ENCODE measurements around the gene PRPSAP1.
"Not testable (repeated sequence)": the region's sequence is repeated elsewhere in the genome, so short reads cannot be mapped to it uniquely, and the experiment has no call there.

Gene PRPSAP1

GRCh38 chr17:76273445-76274111, 80.1 kb downstream of the PRPSAP1 start:
- peak overlapping the region; percentile 91 for H3K4me3 Mint-ChIP-seq
- no peaks in the 10 kb centered on the region for H3K9me3 Mint-ChIP-seq
- peaks cover 23% of the 10 kb centered on the region for H3K36me3 Mint-ChIP-seq (ENCODE audit: low read depth)
- no peaks in the 10 kb centered on the region for H3K27me3 Mint-ChIP-seq
- H3K27ac Mint-ChIP-seq: peak overlapping the region; percentile 95
- peaks cover 79% of the 10 kb centered on the region for H3K4me1 Mint-ChIP-seq (ENCODE audit: low read depth)

DNA sequence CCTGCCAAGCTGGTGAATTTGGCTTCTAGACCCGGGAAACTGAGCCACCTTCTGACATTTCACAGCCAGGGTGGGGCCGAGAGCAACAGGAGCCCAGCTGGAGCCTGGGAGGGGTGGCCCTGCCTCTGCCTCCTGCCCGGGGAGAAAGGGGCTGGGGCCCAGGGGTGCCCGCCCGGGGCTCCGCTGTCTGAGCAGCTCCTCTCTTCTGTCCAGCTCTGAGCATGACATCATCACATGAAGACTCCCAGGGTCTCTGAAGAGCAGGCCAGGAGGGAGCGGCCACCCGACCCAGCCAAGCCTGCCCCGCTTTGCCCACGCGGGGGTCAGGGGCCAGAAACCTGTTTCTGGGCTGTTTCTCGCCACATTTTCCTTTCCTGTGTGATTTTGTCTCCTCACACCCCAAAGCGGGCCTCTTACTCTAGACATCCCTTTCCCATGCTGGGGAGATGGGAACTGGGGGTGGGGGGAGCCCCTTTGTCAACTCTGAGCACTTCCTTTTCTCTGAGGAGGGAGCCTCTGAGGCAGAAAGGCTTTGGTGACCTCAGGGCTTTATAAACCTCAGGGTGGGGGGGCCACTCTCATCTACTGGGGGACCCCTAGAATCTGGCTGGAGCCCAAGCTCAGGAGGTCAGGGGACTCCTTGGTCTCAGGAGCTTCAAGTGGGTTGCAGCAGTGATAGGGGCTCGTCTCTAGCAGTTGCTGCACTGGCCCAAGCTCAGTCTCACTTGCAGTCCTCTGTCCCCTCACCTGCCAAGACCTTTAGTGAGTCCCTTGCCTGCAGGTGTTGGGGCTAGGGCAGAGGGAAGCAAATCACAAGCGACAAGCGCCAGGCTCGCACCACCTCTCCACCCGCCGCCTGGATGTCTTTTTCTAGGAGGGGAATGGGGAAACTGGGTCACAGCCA, 80.9 kb downstream of the PRPSAP1 start:
- peak overlapping the region; percentile 91 for H3K4me3 Mint-ChIP-seq
- no peaks in the 10 kb centered on the region for H3K9me3 Mint-ChIP-seq
- H3K36me3 Mint-ChIP-seq (ENCODE audit: low read depth): peaks cover 29% of the 10 kb centered on the region
- peak overlapping the region; percentile 95 for H3K27ac Mint-ChIP-seq
- H3K4me1 Mint-ChIP-seq (ENCODE audit: low read depth): peaks cover 87% of the 10 kb centered on the region
- no peaks in the 10 kb centered on the region for H3K27me3 Mint-ChIP-seq

DNA sequence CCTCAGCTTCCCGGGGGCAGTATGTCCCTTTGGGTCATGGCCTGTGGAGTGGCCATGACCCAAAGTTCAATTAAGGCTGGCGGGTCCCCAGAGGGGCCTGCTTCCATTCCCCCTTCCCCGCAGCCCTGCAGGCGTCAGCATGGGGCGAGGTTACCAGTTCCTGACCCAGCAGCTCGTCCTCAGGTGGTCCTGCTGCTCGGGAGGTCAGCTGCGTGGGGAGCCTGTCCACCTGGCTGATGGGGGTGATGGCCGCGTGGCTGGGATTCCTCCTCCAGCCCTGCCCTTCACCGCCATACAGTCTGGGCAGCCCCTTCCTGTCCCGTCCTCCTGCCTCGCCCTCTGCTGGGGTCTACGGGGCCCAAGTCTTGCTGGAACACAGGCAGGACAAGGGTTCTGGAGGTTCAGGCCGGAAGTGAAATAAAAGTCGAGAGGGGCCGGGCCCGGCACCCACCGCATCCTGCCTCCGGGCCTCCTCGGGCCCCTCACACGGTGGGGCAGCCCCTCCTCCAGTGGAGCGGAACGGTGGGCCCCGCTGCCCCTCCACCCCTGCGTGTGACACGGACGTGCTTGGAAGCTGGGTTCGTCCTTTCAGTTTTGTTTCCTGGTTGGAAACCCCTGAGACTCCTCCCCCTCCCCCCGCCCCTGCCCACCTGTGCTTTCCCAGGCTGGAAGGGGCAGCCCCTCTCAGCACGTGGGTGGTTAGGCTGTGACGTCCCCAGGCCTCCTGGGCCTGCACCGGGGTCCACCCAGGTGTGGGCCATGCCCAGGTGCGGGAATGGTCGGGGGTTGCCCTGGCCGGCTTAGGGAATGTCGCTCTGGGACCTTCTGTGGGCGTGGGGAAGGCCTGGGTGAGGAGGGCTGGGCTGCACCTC, 81.8 kb downstream of the PRPSAP1 start:
- H3K27me3 Mint-ChIP-seq: no peaks in the 10 kb centered on the region
- H3K4me3 Mint-ChIP-seq: peak overlapping the region; percentile 91
- H3K36me3 Mint-ChIP-seq (ENCODE audit: low read depth): peaks cover 35% of the 10 kb centered on the region
- peaks cover 81% of the 10 kb centered on the region for H3K4me1 Mint-ChIP-seq (ENCODE audit: low read depth)
- peak overlapping the region; percentile 95 for H3K27ac Mint-ChIP-seq
- no peaks in the 10 kb centered on the region for H3K9me3 Mint-ChIP-seq

DNA sequence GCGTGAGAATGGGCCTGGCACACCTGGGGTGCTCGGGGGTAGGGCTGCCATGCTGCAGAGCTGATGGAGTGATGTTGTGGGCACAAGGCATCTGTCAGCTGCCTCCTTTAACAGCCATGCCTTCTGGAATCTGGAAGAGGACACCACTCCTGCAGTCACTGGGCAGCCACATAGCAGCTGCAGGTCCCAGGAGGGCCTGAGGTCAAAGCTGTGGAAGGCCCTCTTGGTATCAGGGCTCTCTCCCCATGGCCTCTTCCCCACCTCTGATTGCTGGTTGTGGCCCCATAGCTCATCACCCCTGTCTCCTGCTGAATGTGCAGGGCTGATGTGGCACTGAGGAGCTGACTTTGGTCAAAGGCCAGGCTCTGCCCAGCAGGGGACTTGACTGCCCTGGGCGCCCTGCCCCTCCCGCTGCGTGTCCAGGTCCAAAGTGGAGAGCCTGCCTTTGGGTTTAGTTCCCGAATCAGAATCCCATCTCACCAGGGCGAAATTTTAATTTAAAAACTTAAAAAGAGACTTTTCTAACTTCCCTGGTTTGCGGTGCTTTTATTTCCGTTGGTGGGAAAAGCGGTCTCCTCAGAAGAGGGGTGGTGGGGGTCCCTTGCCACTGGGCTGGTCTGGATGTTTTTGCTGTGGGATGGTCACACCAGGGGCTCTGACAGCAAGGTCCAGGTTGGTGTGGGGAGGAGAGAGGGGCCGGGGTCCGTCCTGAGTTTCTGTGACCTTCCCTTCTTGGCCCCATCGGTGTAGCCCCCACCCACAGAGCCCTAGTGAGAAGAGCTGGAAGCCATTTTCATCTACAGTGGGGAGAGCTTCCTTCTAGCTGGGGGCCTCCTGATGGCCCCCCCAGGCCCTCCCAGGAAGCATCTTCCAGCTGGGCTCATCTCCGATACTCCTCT, 82.7 kb downstream of the PRPSAP1 start:
- H3K4me1 Mint-ChIP-seq (ENCODE audit: low read depth): peaks cover 72% of the 10 kb centered on the region
- H3K36me3 Mint-ChIP-seq (ENCODE audit: low read depth): peaks cover 43% of the 10 kb centered on the region
- H3K9me3 Mint-ChIP-seq: no peaks in the 10 kb centered on the region
- no peaks in the 10 kb centered on the region for H3K27me3 Mint-ChIP-seq
- peak overlapping the region; percentile 95 for H3K27ac Mint-ChIP-seq
- peak overlapping the region; percentile 91 for H3K4me3 Mint-ChIP-seq

DNA sequence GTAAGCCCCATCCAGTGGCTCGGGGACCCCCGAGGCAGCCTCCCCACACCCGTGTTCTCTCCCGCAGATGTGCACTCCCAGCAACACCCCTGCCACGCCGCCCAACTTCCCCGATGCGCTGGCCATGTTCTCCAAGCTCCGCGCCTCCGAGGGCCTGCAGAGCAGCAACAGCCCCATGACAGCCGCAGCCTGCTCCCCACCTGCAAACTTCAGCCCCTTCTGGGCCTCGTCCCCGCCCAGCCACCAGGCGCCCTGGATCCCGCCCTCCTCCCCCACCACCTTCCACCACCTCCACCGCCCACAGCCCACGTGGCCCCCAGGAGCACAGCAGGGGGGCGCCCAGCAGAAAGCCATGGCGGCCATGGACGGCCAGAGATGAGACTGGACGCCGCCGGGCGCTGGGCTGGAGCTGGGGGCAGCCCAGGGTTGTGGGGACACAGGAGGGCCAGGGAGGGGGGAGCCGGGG, 83.6 kb downstream of the PRPSAP1 start:
- Mint-ChIP-seq H3K27me3 (no peaks in the 10 kb centered on the region), H3K27ac (peak overlapping the region; percentile 98), H3K9me3 (no peaks in the 10 kb centered on the region), H3K4me3 (peak overlapping the region; percentile 91), H3K36me3 (ENCODE audit: low read depth) (peaks cover 43% of the 10 kb centered on the region), H3K4me1 (ENCODE audit: low read depth) (peaks cover 66% of the 10 kb centered on the region)

DNA sequence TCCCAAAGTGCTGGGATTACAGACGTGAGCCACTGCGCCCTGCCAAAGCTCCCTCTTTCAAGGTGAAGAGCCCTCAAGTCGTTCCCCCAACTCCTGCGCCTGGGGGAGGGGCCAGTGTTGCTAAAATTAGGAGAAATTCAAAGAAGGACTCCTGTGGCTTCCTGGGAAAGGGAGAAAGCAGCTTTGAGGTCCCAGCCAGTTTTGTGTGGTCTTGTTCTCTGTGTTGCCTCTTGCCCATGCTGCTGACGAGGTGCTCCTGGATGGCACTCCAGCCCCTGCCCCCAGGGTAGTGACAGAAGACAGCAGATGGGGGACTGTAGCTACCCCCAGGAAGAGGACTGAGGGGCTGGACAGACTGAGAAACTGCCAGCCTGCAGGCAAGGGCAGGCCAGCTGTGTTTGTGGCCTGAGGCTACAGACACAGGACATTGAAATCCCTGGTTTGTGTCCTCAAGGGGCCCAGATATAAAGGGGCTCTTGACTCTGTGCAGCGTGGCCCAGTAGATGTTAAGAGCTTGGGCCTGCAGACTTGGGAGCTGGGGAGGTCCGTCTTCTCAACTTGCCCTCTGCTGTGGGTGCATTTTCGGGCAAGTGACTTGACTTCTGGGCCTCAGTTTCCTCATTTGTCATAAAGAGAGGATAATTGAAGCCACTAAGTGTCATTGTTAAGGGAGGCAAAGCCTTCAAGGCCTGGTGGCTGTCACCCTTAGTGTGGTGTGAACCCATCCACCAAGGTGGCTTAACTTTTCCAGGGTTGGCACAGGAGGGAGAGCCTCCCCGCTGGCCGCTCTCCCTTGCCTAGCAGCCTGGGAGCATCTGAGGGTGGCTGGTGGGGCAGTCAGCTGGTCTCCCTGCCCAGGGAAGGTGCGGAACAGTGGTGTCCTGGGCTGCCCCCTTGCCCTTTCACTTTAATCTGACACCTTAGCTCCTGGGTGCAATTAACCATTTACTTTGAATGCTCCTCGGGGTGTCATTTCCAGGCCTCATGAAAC, 84.4 kb downstream of the PRPSAP1 start:
- H3K4me1 Mint-ChIP-seq (ENCODE audit: low read depth): peaks cover 62% of the 10 kb centered on the region
- peaks cover 43% of the 10 kb centered on the region for H3K36me3 Mint-ChIP-seq (ENCODE audit: low read depth)
- peak overlapping the region; percentile 98 for H3K27ac Mint-ChIP-seq
- H3K9me3 Mint-ChIP-seq: no peaks in the 10 kb centered on the region
- H3K4me3 Mint-ChIP-seq: peak overlapping the region; percentile 91
- no peaks in the 10 kb centered on the region for H3K27me3 Mint-ChIP-seq

GRCh38 chr17:76268015-76268749, 85.5 kb downstream of the PRPSAP1 start:
- Mint-ChIP-seq H3K27ac (peak overlapping the region; percentile 98), H3K36me3 (ENCODE audit: low read depth) (peaks cover 43% of the 10 kb centered on the region), H3K4me1 (ENCODE audit: low read depth) (peaks cover 62% of the 10 kb centered on the region), H3K9me3 (no peaks in the 10 kb centered on the region), H3K27me3 (no peaks in the 10 kb centered on the region), H3K4me3 (peak overlapping the region; percentile 91)

- Mint-ChIP-seq H3K4me3 (peak overlapping the region; percentile 91), H3K4me1 (ENCODE audit: low read depth) (peaks cover 62% of the 10 kb centered on the region), H3K27ac (peak overlapping the region; percentile 98), H3K36me3 (ENCODE audit: low read depth) (peaks cover 43% of the 10 kb centered on the region)
- not testable (repeated sequence) for H3K27me3 Mint-ChIP-seq, H3K9me3 Mint-ChIP-seq
Measured at GRCh38 chr17:76267581-76268001, 86.1 kb downstream of the PRPSAP1 start.

DNA sequence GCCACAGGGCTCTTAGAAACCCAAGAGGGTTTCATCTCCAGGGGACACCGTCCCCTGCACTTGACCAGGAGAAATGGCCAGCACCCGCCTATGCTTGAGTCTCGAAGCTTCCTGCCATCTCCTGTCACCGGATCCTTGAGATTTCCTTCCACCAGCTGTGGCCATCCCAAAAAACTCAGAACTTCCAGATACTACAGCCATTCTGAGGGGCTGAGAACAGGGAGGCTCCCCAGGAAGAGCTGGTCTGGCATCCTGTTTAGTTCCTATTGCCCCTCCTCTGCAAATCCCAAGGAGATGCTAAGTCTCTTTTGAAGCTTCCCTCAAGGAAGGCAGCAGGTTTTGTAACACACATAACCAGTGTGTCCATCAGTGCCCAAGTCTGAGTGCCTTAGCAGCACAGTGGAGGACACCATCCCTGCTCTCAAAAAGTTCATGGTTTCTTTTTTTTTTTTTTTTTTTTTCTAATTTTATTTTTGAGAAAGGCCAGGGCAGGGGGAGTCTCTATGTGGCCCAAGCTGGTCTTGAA, 86.6 kb downstream of the PRPSAP1 start:
- peak overlapping the region; percentile 91 for H3K4me3 Mint-ChIP-seq
- peak overlapping the region; percentile 98 for H3K27ac Mint-ChIP-seq
- peaks cover 43% of the 10 kb centered on the region for H3K36me3 Mint-ChIP-seq (ENCODE audit: low read depth)
- H3K4me1 Mint-ChIP-seq (ENCODE audit: low read depth): peaks cover 62% of the 10 kb centered on the region
- H3K9me3 Mint-ChIP-seq: no peaks in the 10 kb centered on the region
- no peaks in the 10 kb centered on the region for H3K27me3 Mint-ChIP-seq

- Mint-ChIP-seq H3K4me1 (ENCODE audit: low read depth) (peaks cover 69% of the 10 kb centered on the region), H3K9me3 (no peaks in the 10 kb centered on the region), H3K4me3 (peak overlapping the region; percentile 91), H3K27ac (peak overlapping the region; percentile 89), H3K27me3 (no peaks in the 10 kb centered on the region), H3K36me3 (ENCODE audit: low read depth) (peaks cover 40% of the 10 kb centered on the region)
Measured at GRCh38 chr17:76266244-76266938, 87.3 kb downstream of the PRPSAP1 start.

DNA sequence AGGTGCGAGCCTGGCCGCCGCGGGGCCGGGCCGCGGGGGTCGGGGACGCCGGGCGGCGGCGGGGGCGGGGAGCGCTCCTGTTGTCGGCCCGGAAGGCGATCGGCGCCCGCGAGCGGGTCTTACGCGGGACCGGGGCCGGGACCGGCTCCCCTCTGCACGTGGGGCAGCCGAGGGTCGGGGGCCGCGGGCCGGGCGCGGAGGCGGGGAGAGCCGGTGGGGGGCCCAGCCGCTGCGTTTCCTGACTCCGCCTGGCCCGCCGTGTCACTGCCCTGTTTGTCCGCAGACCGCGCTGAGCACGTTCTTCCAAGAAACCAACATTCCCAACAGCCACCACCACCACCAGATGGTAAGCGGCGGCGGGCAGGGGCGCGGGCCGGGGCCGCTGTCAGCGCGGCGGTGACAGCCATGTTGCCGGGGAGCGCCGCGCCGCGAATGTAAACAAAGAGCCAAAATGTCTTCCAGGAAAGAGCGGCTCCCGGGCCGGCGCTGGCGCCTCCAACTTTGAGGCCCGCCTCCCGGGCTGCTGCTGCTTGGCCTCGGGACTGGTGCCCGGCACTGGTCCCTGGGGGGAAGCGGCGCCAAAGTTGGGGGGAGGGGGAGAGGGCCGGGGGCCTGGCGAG, 88.0 kb downstream of the PRPSAP1 start:
- Mint-ChIP-seq H3K4me1 (ENCODE audit: low read depth) (peaks cover 68% of the 10 kb centered on the region), H3K27me3 (no peaks in the 10 kb centered on the region), H3K27ac (peak overlapping the region; percentile 89), H3K4me3 (peak overlapping the region; percentile 91), H3K36me3 (ENCODE audit: low read depth) (peaks cover 34% of the 10 kb centered on the region), H3K9me3 (no peaks in the 10 kb centered on the region)

All from stimulated activated naive CD8-positive, alpha-beta T cell treated with anti-CD3 and anti-CD28 coated beads, Interleukin-15, Interleukin-2, amounts not matched to agents 100 ng/mL and 50 ng/mL, for 24 hours (primary cell).